ENCODE results near the gene ZNF343. TPM values are rescaled to one million over a fixed set of nuclear protein-coding genes. Genes with fewer than 3 reads are reported as not detected.

ZNF343 gene
- total RNA-seq, 1 experiment from 2014 or later, result 12.0 TPM

DNA sequence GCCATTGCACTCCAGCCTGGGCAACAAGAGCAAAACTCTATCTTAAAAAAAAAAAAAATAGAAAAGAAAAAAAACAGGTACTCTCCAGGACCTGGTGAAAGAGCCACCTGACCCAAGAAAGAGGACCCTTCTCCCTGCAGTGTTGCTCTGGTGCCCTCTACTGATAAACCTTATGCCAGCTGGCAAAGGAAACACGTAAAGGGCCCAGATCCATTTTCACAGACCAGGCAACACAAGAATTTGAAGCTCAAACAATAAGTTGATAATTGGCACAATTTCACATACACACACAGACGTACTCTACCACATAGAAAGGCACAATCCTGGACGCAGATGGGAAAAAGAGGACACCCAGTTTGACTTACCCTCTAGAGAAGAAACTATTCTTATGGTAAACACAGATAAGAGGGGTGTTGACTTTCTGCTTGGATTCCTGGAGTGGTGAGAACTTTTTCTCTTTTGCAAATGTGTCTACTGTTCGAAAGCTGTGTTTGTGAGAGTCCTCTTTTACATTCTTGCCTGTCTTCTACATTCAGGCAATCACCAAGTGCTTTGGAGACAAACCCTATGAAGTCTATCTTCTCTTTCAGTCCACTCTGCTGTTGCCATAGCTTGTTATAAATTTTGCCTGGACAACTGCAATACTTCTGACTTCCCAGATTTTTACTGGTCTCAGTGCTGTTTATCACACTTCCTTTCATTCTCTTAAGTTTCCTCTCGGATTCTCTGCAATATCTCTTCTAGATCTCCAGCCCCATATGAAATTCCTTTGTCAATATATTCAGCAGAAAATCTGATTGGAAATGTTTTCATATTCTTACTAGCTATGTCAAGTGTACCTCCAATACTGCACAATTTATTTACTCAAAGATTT lies 31.7 kb downstream of the ZNF343 start:
- no peak overlapping the region for H2AFZ ChIP-seq (ENCODE audit: low read depth, low read length, poor library complexity, severe bottlenecking)
- peaks cover 0 to 2% of the 10 kb centered on the region in 2 experiments; a peak in 2 of 4 replicates for H3K36me3 ChIP-seq (ENCODE audit: control insufficient read depth in 1 of 2, insufficient read depth in 2 of 2, low read length in 2 of 2)
- ChIA-PET CTCF (no interaction called here), RAD21 (ENCODE audit: low non-redundant PET in 1 of 2, low total read pairs in 2 of 2, uncharacterized antibody in 2 of 2, unreplicated experiment in 2 of 2) (no interaction called here), POLR2A (no interaction called here)
- TF ChIP-seq SP1 (IDR thresholded peaks at IDR 0.05; ENCODE audit: low read depth), result no peak
- no peak for TF ChIP-seq SRF (IDR thresholded peaks at IDR 0.05; ENCODE audit: low read depth)
- TF ChIP-seq POLR2A (IDR thresholded peaks at IDR 0.05; ENCODE audit: borderline replicate concordance, extremely low read depth, insufficient read depth, insufficient read length), result no peak
- TF ChIP-seq EZH2 (IDR thresholded peaks at IDR 0.05), result no peak
- TF ChIP-seq RAD21 (IDR thresholded peaks at IDR 0.05; ENCODE audit: low read depth), result 0 out of 2 replicates have a peak, but pooled peaks have one; percentile 15
- no peak for TF ChIP-seq ELF1 (IDR thresholded peaks at IDR 0.05; ENCODE audit: borderline replicate concordance, low read depth)
- TF ChIP-seq EZH2phosphoT487 (IDR thresholded peaks at IDR 0.05; ENCODE audit: borderline replicate concordance), result no peak
- TF ChIP-seq, protein P1, sequence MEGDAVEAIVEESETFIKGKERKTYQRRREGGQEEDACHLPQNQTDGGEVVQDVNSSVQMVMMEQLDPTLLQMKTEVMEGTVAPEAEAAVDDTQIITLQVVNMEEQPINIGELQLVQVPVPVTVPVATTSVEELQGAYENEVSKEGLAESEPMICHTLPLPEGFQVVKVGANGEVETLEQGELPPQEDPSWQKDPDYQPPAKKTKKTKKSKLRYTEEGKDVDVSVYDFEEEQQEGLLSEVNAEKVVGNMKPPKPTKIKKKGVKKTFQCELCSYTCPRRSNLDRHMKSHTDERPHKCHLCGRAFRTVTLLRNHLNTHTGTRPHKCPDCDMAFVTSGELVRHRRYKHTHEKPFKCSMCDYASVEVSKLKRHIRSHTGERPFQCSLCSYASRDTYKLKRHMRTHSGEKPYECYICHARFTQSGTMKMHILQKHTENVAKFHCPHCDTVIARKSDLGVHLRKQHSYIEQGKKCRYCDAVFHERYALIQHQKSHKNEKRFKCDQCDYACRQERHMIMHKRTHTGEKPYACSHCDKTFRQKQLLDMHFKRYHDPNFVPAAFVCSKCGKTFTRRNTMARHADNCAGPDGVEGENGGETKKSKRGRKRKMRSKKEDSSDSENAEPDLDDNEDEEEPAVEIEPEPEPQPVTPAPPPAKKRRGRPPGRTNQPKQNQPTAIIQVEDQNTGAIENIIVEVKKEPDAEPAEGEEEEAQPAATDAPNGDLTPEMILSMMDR (IDR thresholded peaks at IDR 0.05 in 2 of 3, conservative IDR thresholded peaks at IDR 0.05 in 1 of 3; ENCODE audit: borderline replicate concordance in 1 of 3, insufficient read depth in 1 of 3, low read depth in 2 of 3, low read length in 2 of 3), result peak in 1 of 3 experiments; percentile 15; a peak in 1 of 6 replicates
- no peaks in the 10 kb centered on the region for H3K79me2 ChIP-seq (ENCODE audit: insufficient read depth, low read length)
- H4K20me1 ChIP-seq (ENCODE audit: insufficient read depth), result no peaks in the 10 kb centered on the region
- intact Hi-C loops (cut with micrococcal nuclease), result no loop called here
- H3K9me2 ChIP-seq (ENCODE audit: insufficient read depth), result no peaks in the 10 kb centered on the region
- no TSS peak for BruUV-seq (replicated peaks)
- H3K9me3 ChIP-seq (ENCODE audit: control insufficient read depth in 1 of 2, insufficient read depth in 1 of 2, low read depth in 1 of 2, low read length in 2 of 2), result no peaks in the 10 kb centered on the region
- H3K4me2 ChIP-seq (ENCODE audit: low read length), result no peak overlapping the region
- peak; percentile 57; the same call in 1 of the 2 replicates for ATAC-seq
- H3K4me3 ChIP-seq (replicated peaks in 1 of 2; ENCODE audit: low read depth in 1 of 2, low read length in 2 of 2), result no peak overlapping the region
- H3K27me3 ChIP-seq (ENCODE audit: insufficient read depth, low read length), result no peaks in the 10 kb centered on the region
- peaks cover 0 to 3% of the 10 kb centered on the region in 2 experiments; a peak in 1 of 4 replicates for H3K4me1 ChIP-seq (ENCODE audit: control insufficient read depth in 1 of 2, insufficient read depth in 2 of 2, low read length in 2 of 2)
- no peak overlapping the region for H3K27ac ChIP-seq (ENCODE audit: low read depth, low read length)
- no peak overlapping the region for H3K9ac ChIP-seq (ENCODE audit: low read length)
- DNase-seq (ENCODE audit: low read depth, low spot score), result no peak
